Measurements from ENCODE around the gene WDR19. TPM values are rescaled to one million over a fixed set of nuclear protein-coding genes. Genes with fewer than 3 reads are reported as not detected.

Gene WDR19
- total and polyA plus RNA-seq, 5 donors from 2014 or later: 1.7 to 12.1 (median 2.6) TPM

DNA sequence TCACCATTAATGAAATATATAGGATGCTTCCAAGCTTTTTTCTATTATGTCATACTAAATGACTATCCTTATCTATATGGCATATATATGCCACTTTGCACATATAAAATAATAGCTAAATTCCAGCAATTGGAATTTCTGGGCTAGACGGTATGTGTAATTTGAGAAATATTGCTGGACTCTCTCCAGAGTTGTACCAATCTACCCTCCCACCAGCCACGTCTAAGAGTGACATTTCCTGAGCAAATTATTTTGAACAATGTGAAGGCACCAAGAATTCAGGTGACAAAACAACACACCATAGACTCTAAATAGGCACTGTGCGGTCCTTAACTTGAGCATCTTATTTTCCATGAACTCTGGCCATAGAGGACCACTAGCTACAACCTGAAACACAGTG, 121.5 kb downstream of the WDR19 start:
- DNase-seq (no peak), ATAC-seq (ENCODE audit: low read depth in 2 of 2) (no peak)
- Histone ChIP-seq H3K4me3 (ENCODE audit: low read depth, low read length) (no peak overlapping the region), H3K4me1 (ENCODE audit: control insufficient read depth, insufficient read depth, low read length, poor library complexity, severe bottlenecking) (no peaks in the 10 kb centered on the region), H3K27me3 (ENCODE audit: control insufficient read depth, insufficient read depth, low read length) (no peaks in the 10 kb centered on the region), H3K27ac (ENCODE audit: insufficient read depth, low read length, poor library complexity, severe bottlenecking) (no peak overlapping the region), H3K9me3 (ENCODE audit: control insufficient read depth in 2 of 2, low read length in 2 of 2) (no peaks in the 10 kb centered on the region), H3K36me3 (ENCODE audit: control insufficient read depth, insufficient read depth, low read length) (peaks cover 86% of the 10 kb centered on the region)
- peaks cover 64% of the 10 kb centered on the region for H3K36me3 Mint-ChIP-seq
- H3K4me1 Mint-ChIP-seq: peaks cover 0 to 3% (median 0%) of the 10 kb centered on the region in 4 donors
- peak overlapping the region in 1 of 3 donors; percentile 17 for H3K27ac Mint-ChIP-seq
- H3K4me3 Mint-ChIP-seq: no peak overlapping the region
- H3K27me3 Mint-ChIP-seq: no peaks in the 10 kb centered on the region
- no peaks in the 10 kb centered on the region for H3K9me3 Mint-ChIP-seq

DNA sequence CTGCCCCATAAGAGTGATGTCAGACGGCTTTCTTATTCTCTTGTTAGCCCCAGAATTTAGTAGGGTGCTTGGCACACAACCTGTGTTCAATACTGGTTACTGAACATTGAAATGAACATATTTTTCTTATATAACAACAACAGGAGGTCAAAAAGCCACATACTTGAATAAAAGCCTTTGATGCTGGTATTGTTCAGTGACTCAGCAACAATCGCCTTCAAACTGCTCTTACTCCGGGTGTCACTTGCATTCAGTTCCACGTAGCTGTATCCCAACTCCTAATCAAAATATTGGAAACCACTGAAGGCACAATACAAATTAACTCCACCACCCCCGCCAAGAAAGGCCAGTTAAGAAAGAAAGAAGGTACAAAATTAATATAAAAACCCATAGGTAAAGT, 122.3 kb downstream of the WDR19 start:
- Histone ChIP-seq H3K4me3 (ENCODE audit: low read depth, low read length) (no peak overlapping the region), H3K27me3 (ENCODE audit: control insufficient read depth, insufficient read depth, low read length) (no peaks in the 10 kb centered on the region), H3K9me3 (ENCODE audit: control insufficient read depth in 2 of 2, low read length in 2 of 2) (no peaks in the 10 kb centered on the region), H3K36me3 (ENCODE audit: control insufficient read depth, insufficient read depth, low read length) (peaks cover 88% of the 10 kb centered on the region), H3K4me1 (ENCODE audit: control insufficient read depth, insufficient read depth, low read length, poor library complexity, severe bottlenecking) (no peaks in the 10 kb centered on the region), H3K27ac (ENCODE audit: insufficient read depth, low read length, poor library complexity, severe bottlenecking) (no peak overlapping the region)
- peak overlapping the region in 1 of 3 donors; percentile 17 for H3K27ac Mint-ChIP-seq
- DNase-seq (peak in 1 of 3 donors; percentile 24), ATAC-seq (ENCODE audit: low read depth in 2 of 2) (no peak)
- H3K9me3 Mint-ChIP-seq: no peaks in the 10 kb centered on the region
- H3K27me3 Mint-ChIP-seq: no peaks in the 10 kb centered on the region
- peaks cover 64% of the 10 kb centered on the region for H3K36me3 Mint-ChIP-seq
- peaks cover 0 to 3% (median 0%) of the 10 kb centered on the region in 4 donors for H3K4me1 Mint-ChIP-seq
- H3K4me3 Mint-ChIP-seq: no peak overlapping the region

DNA sequence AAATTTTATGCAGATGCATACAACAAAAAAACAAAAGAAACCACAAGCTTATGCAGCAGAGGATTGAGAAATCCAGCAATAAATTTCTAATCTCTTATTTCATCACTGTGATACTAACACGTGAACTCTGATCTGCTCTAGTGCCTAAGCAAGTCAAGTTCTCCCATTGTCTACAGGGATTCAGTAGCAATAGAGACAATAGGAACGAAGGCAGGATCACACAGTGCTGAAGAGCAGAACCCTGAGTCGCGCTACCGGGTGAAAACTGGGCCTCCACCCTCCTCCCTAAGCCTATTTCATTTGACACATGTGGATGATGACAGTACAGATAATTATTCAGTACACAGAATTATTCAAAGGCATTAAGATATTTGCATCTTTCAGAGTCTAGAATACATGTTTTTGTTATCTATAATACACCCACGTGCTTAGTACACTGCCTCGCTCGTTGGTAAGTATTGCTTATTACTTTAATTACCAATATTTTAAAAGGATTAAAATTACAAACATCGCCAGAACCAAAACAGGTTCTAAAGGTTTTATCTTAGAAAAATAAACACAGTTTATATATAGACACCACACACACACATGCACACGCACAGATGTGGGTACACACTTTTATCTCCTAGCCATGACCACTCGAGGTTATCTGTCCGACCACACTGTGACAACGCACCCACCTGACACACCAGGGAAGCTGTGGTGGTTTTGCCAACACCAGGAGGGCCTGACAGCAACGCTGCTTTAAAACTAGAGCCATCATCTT, 123.8 kb downstream of the WDR19 start:
- Mint-ChIP-seq H3K27ac (no peak overlapping the region), H3K4me3 (no peak overlapping the region), H3K36me3 (peaks cover 56% of the 10 kb centered on the region), H3K4me1 (peaks cover 0 to 7% (median 0%) of the 10 kb centered on the region in 4 donors), H3K9me3 (no peaks in the 10 kb centered on the region), H3K27me3 (no peaks in the 10 kb centered on the region)
- Histone ChIP-seq H3K9me3 (ENCODE audit: control insufficient read depth in 2 of 2, low read length in 2 of 2) (no peaks in the 10 kb centered on the region), H3K27ac (ENCODE audit: insufficient read depth, low read length, poor library complexity, severe bottlenecking) (no peak overlapping the region), H3K36me3 (ENCODE audit: control insufficient read depth, insufficient read depth, low read length) (peaks cover 86% of the 10 kb centered on the region), H3K4me3 (ENCODE audit: low read depth, low read length) (no peak overlapping the region), H3K4me1 (ENCODE audit: control insufficient read depth, insufficient read depth, low read length, poor library complexity, severe bottlenecking) (no peaks in the 10 kb centered on the region), H3K27me3 (ENCODE audit: control insufficient read depth, insufficient read depth, low read length) (no peaks in the 10 kb centered on the region)
- DNase-seq: no peak
- no peak for ATAC-seq (ENCODE audit: low read depth in 2 of 2)

DNA sequence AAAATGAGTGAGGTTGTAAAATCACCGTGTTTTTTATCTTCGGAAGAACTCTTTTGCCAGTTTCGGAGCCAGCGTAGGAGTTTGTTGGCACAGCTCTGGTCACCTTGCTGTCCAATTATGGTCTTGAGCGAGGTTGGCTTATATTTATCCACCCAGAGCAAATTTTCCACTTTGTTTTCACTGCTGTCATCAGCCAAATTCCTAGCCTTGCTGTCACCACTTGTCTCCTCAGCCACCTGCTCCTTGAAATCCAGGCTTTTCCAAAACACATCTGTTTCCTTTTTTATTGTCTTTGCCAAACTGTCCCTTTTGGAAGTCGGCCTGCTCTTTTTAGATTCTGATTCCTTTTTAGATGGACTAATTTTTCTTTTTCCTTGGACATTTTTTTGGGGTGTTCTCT, 126.3 kb downstream of the WDR19 start:
- Histone ChIP-seq H3K9me3 (ENCODE audit: control insufficient read depth in 2 of 2, low read length in 2 of 2) (no peaks in the 10 kb centered on the region), H3K36me3 (ENCODE audit: control insufficient read depth, insufficient read depth, low read length) (peaks cover 86% of the 10 kb centered on the region), H3K27ac (ENCODE audit: insufficient read depth, low read length, poor library complexity, severe bottlenecking) (no peak overlapping the region), H3K4me3 (ENCODE audit: low read depth, low read length) (no peak overlapping the region), H3K4me1 (ENCODE audit: control insufficient read depth, insufficient read depth, low read length, poor library complexity, severe bottlenecking) (no peaks in the 10 kb centered on the region), H3K27me3 (ENCODE audit: control insufficient read depth, insufficient read depth, low read length) (no peaks in the 10 kb centered on the region)
- Mint-ChIP-seq H3K4me1 (peaks cover 0 to 7% (median 0%) of the 10 kb centered on the region in 4 donors), H3K27me3 (no peaks in the 10 kb centered on the region), H3K4me3 (no peak overlapping the region), H3K9me3 (no peaks in the 10 kb centered on the region), H3K36me3 (peaks cover 58% of the 10 kb centered on the region), H3K27ac (no peak overlapping the region)
- no peak for ATAC-seq (ENCODE audit: low read depth in 2 of 2)
- no peak for DNase-seq

DNA sequence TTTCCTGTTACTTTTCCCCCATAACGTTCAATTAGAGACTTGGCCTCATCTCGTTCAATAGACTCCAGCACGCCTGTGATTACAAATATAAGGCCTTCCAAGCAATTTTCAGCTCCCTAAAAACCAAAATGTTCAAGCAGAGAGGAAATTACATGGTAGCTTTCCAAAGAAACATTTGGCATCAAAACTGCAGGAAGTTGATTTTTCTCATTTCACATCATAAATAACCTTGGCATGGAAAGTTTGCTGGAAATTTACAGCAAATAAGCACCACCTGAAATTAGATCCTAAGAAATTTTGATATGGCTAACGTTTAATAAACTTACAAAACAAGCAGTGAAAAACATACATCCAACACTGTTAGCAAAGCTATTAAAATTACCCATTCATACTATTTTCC, 130.5 kb downstream of the WDR19 start:
- H3K4me3 Mint-ChIP-seq: no peak overlapping the region
- Histone ChIP-seq H3K27ac (ENCODE audit: insufficient read depth, low read length, poor library complexity, severe bottlenecking) (no peak overlapping the region), H3K4me3 (ENCODE audit: low read depth, low read length) (no peak overlapping the region), H3K36me3 (ENCODE audit: control insufficient read depth, insufficient read depth, low read length) (peaks cover 81% of the 10 kb centered on the region), H3K9me3 (ENCODE audit: control insufficient read depth in 2 of 2, low read length in 2 of 2) (no peaks in the 10 kb centered on the region), H3K4me1 (ENCODE audit: control insufficient read depth, insufficient read depth, low read length, poor library complexity, severe bottlenecking) (no peaks in the 10 kb centered on the region), H3K27me3 (ENCODE audit: control insufficient read depth, insufficient read depth, low read length) (no peaks in the 10 kb centered on the region)
- H3K27ac Mint-ChIP-seq: no peak overlapping the region
- H3K36me3 Mint-ChIP-seq: peaks cover 43% of the 10 kb centered on the region
- H3K9me3 Mint-ChIP-seq: no peaks in the 10 kb centered on the region
- H3K4me1 Mint-ChIP-seq: peaks cover 0 to 7% (median 0%) of the 10 kb centered on the region in 4 donors
- no peak for DNase-seq
- H3K27me3 Mint-ChIP-seq: no peaks in the 10 kb centered on the region
- no peak for ATAC-seq (ENCODE audit: low read depth in 2 of 2)

DNA sequence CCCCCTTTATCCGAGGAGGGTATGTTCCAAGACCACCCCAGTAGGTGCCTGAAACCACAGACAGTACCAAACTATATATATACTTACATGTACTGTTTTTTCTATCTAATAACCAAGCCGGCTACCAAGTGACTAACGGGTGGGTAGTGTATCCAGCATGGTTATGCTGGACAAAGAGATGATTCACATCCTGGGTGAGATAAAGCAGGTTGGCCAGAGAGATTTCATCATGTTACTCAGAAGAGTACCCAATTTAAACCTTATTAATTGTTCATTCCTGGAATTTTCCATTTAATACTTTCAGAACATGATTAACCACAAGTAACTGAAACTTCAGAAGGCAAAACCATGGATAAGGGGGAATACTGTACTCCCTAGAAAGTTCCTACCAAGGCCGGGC, 137.3 kb downstream of the WDR19 start:
- peak overlapping the region in 1 of 3 donors; percentile 40 for H3K27ac Mint-ChIP-seq
- no peak for ATAC-seq (ENCODE audit: low read depth in 2 of 2)
- peaks cover 30% of the 10 kb centered on the region for H3K36me3 Mint-ChIP-seq
- H3K27me3 Mint-ChIP-seq: no peaks in the 10 kb centered on the region
- no peak overlapping the region for H3K4me3 Mint-ChIP-seq
- H3K36me3 ChIP-seq (ENCODE audit: control insufficient read depth, insufficient read depth, low read length): peaks cover 71% of the 10 kb centered on the region
- H3K27me3 ChIP-seq (ENCODE audit: control insufficient read depth, insufficient read depth, low read length): no peaks in the 10 kb centered on the region
- H3K9me3 Mint-ChIP-seq: no peaks in the 10 kb centered on the region
- H3K4me1 ChIP-seq (ENCODE audit: control insufficient read depth, insufficient read depth, low read length, poor library complexity, severe bottlenecking): no peaks in the 10 kb centered on the region
- DNase-seq: no peak
- H3K27ac ChIP-seq (ENCODE audit: insufficient read depth, low read length, poor library complexity, severe bottlenecking): no peak overlapping the region
- H3K9me3 ChIP-seq (ENCODE audit: control insufficient read depth in 2 of 2, low read length in 2 of 2): no peaks in the 10 kb centered on the region
- peaks cover 0 to 3% (median 0%) of the 10 kb centered on the region in 4 donors for H3K4me1 Mint-ChIP-seq
- H3K4me3 ChIP-seq (ENCODE audit: low read depth, low read length): no peak overlapping the region

DNA sequence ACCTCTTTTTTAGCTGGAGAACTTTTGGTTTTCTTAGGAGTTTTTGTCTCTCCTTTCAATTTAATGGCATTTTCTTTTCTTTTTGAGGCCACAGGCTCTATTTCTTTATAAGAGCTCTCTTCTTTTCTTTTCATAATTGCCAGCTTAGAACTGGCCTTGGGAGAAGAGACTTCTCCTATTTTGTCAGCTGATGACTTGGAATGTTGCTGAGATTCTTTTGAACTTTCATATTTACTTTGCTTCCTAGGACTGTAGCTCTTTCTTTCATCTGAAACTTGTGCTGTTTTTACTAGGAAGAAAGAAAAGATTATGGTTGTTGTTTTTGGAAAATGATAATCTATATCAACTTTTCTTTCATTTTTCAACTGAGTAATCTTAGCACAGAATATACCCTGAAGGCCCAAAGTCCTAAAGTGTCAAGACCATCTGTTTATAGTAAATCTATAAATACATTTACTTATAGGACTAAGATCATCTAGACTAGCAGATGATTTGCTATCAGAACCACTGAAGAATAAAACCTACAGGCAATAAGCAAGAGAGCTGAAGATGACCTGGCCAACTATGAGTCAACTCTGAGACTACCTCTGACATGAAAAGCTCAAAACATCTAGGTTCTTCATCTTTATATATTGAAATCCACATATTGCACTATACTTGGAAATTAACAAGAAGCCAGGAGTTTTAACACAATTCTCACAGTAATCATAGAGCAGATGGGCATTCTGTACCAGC, 138.2 kb downstream of the WDR19 start:
- H3K27me3 ChIP-seq (ENCODE audit: control insufficient read depth, insufficient read depth, low read length): no peaks in the 10 kb centered on the region
- H3K4me1 ChIP-seq (ENCODE audit: control insufficient read depth, insufficient read depth, low read length, poor library complexity, severe bottlenecking): no peaks in the 10 kb centered on the region
- H3K4me3 ChIP-seq (ENCODE audit: low read depth, low read length): no peak overlapping the region
- H3K4me1 Mint-ChIP-seq: peaks cover 0 to 4% (median 0%) of the 10 kb centered on the region in 4 donors
- H3K9me3 ChIP-seq (ENCODE audit: control insufficient read depth in 2 of 2, low read length in 2 of 2): no peaks in the 10 kb centered on the region
- H3K9me3 Mint-ChIP-seq: peaks cover 0 to under 1% (median 0%) of the 10 kb centered on the region in 7 donors
- H3K36me3 ChIP-seq (ENCODE audit: control insufficient read depth, insufficient read depth, low read length): peaks cover 72% of the 10 kb centered on the region
- H3K4me3 Mint-ChIP-seq: no peak overlapping the region
- H3K27me3 Mint-ChIP-seq: no peaks in the 10 kb centered on the region
- H3K27ac ChIP-seq (ENCODE audit: insufficient read depth, low read length, poor library complexity, severe bottlenecking): no peak overlapping the region
- peaks cover 36% of the 10 kb centered on the region for H3K36me3 Mint-ChIP-seq
- DNase-seq (no peak), ATAC-seq (ENCODE audit: low read depth in 2 of 2) (no peak)
- H3K27ac Mint-ChIP-seq: peak overlapping the region in 1 of 3 donors; percentile 32

Measured in CD4-positive, CD25-positive, alpha-beta regulatory T cell (primary cell).